Middle frontal gyrus (tissue), 1 donor: ENCODE results near the gene AIM2.

Experiments
- DNase-seq: peaks from one replicate; pipeline ENCODE4 v3.0.0-alpha.2; 2015; ENCODE audit warnings: low spot score; ENCODE audit errors: extremely low spot score

The AIM2 gene

GRCh38 chr1:159015440-159015909 is 61.1 kb downstream of the AIM2 start:
- no peak for DNase-seq

- DNase-seq: no peak
Measured at GRCh38 chr1:159014851-159015250, 61.7 kb downstream of the AIM2 start.

- DNase-seq: no peak
Measured at GRCh38 chr1:159014003-159014571, 62.5 kb downstream of the AIM2 start.

DNA sequence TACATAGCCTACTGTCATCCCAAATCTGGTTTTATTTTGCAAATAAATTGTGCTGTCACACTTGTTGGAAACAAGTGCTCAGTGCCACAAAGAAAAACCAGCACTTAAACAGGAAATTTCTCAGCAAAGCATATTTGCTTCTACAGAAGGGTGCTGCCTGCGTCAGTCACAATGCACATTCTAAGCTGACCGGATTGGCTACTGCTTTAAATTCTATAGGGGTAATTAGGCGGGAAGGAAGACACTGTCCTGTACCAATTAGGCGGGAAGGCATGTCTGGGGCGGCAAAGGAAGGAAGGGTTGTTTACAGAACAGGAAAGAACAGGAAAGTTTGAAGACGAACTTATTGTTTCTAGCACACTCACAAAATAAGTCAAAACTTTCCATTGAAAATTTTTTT is 64.1 kb downstream of the AIM2 start:
- DNase-seq: no peak
